Ovary (tissue), 9 donors: ENCODE data around the gene ING4. TPM values are rescaled to one million over a fixed set of nuclear protein-coding genes. Genes with fewer than 3 reads are reported as not detected.

Source experiments
- DNase-seq, 5 donors: peaks; one replicate each; pipeline ENCODE4 v3.0.0-alpha.2; 2019 to 2020
- H3K27ac ChIP-seq, 2 donors: fragments of 200-600 bp; one replicate each; pipeline versions ENCODE4 v1.5.1 to v1.8.0; 2019 to 2022
- H3K27me3 ChIP-seq: fragments of 200-600 bp; one replicate; pipeline ENCODE4 v1.8.0; 2022
- H3K36me3 ChIP-seq: fragments of 200-600 bp; sonication (generic); one replicate; pipeline ENCODE4 v1.5.1; 2019
- H3K4me1 ChIP-seq: one replicate; pipeline ENCODE4 v1.8.1; 2013; ENCODE audit warnings: mild to moderate bottlenecking, moderate library complexity; ENCODE audit not compliant: insufficient read depth
- H3K4me3 ChIP-seq: fragments of 200-600 bp; sonication (generic); one replicate; pipeline ENCODE4 v1.5.1; 2017
- H3K9me3 ChIP-seq, 2 donors: fragments of 200-600 bp in 1 of 2; sonication (generic) in 1 of 2; one replicate each; pipeline versions ENCODE4 v1.5.1 to v1.8.1; 2013 to 2019; ENCODE audit warnings: mild to moderate bottlenecking in 1 of 2, moderate library complexity in 1 of 2
- EP300 ChIP-seq: sonication (generic); formaldehyde crosslinking; IDR thresholded peaks from one replicate; pipeline ENCODE4 v1.6.1; 2017; ENCODE audit warnings: antibody characterized with exemption
- POLR2A ChIP-seq: fragments of 450-650 bp; IDR thresholded peaks from one replicate; pipeline ENCODE4 v1.6.1; 2017; ENCODE audit warnings: antibody characterized with exemption, mild to moderate bottlenecking, moderate library complexity
- WGBS, 3 donors: extraction: QIAGEN DNeasy Blood & Tissue Kit in 1 of 3; methylation state at CpG; one replicate each; pipeline versions ENCODE4 v1.1.5 to v1.1.7; 2013 to 2017; 5-methylcytosine and 5-hydroxymethylcytosine counted together
- intact Hi-C, 4 donors: fragments of 100-400 bp; cut with DNase I; formaldehyde crosslinking; loops; one replicate each; pipeline versions ENCODE4 v1.11.0 to v1.15.1; 2022 to 2023
- polyA plus RNA-seq, 2 donors: library from polyadenylated mRNA; stranded (reverse); fragments of 200-250 nt in 1 of 2; fragments of 350-450 nt in 1 of 2; fragmentation: Illumina TruSeq in 1 of 2; extraction: RNeasy Lipid Tissue Mini Kit (QIAGEN cat#74804) in 1 of 2; gene quantifications; one replicate each; pipeline ENCODE4 v1.2.3, GENCODE V29; 2013 to 2014
- total RNA-seq, 7 donors: library from RNA; depleted of rRNA in 2 of 7; stranded (reverse); fragments of >200 nt in 2 of 7; fragmentation: NEBNext Ultra II Directional in 3 of 7; extraction: Animal tissue kit (Norgen Biotek cat#: 25700) in 3 of 7; gene quantifications; one replicate each; pipeline versions ENCODE4 v1.1.0 to v1.2.4, GENCODE V29; 2016 to 2023
- TF ChIP-seq, protein P1 (sequence below), 3 donors: fragments of 450-650 bp in 2 of 3; fragments of 200-600 bp in 1 of 3; IDR thresholded peaks; one replicate each; pipeline versions ENCODE4 v1.5.1 to v1.8.0; 2016 to 2022; ENCODE audit warnings: antibody characterized with exemption in 3 of 3, mild to moderate bottlenecking in 1 of 3
- donor health status: DM: no; HTN: no; CAD: no; lungs with moderate emphysema.
- donor health status: DM: no; HTN: no; CAD: no.
- donor health status: Bipolar disorder and iron deficiency.
- donor health status: DM: yes; HTN: yes; CAD: no.
- donor health status: DM: no; HTN: no; CAD: no.
- donor health status: DM: yes; HTN: yes; CAD: no.

Gene ING4
- total and polyA plus RNA-seq, 9 donors = 26.1 to 90.0 (median 36.8) TPM

DNA sequence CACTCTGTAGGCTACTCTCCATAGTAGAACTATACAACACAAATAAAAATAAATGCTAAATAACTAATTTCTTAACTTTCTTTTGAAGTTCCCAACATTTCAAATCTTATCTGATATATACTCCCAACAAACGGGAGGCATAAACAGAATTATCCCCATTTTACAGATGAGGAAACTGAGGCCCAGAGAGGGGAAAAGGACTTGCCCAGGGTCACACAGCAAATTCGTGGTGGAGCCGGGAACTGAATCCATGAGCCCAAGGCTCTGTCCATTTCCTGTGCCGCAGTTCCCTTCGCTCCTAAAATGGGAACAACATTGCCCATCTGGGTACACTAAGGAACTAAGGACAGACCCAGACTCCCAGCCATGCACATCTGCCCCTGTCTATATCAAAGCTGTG lies 14.0 kb upstream of the ING4 start:
- Histone ChIP-seq H3K4me3 (no peak overlapping the region), H3K27ac (no peak overlapping the region), H3K27me3 (no peaks in the 10 kb centered on the region), H3K4me1 (no peaks in the 10 kb centered on the region), H3K36me3 (no peaks in the 10 kb centered on the region), H3K9me3 (no peaks in the 10 kb centered on the region)
- intact Hi-C loops = no loop called here
- TF ChIP-seq, protein P1, sequence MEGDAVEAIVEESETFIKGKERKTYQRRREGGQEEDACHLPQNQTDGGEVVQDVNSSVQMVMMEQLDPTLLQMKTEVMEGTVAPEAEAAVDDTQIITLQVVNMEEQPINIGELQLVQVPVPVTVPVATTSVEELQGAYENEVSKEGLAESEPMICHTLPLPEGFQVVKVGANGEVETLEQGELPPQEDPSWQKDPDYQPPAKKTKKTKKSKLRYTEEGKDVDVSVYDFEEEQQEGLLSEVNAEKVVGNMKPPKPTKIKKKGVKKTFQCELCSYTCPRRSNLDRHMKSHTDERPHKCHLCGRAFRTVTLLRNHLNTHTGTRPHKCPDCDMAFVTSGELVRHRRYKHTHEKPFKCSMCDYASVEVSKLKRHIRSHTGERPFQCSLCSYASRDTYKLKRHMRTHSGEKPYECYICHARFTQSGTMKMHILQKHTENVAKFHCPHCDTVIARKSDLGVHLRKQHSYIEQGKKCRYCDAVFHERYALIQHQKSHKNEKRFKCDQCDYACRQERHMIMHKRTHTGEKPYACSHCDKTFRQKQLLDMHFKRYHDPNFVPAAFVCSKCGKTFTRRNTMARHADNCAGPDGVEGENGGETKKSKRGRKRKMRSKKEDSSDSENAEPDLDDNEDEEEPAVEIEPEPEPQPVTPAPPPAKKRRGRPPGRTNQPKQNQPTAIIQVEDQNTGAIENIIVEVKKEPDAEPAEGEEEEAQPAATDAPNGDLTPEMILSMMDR (IDR thresholded peaks at IDR 0.05) = no peak
- no peak for TF ChIP-seq EP300
- TF ChIP-seq POLR2A = no peak
- no peak for DNase-seq
- 87 to 91% (median 88%) methylated on average over 5 of the region's 5 CpGs for WGBS, 3 donors

DNA sequence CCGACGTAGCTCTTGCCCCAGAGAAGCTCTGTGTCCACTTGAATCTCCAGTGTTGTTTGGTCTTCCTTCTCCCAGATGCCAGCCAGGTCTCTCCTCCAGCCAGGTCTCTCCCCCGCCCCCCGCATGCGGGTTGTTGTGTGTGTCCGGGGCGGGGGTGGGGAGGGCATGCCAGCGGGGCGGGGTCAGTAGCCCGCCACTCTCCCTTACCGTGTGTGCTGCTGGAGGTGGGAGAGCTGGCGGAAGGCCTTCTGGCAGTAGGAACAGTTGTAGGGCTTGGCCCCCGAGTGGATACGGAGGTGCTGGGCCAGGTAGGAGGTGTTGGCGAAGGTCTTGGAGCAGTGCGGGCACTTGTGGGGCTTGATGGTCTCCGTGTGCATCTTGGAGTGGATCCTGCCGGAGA lies 9.2 kb upstream of the ING4 start:
- no peak overlapping the region for H3K4me3 ChIP-seq

DNA sequence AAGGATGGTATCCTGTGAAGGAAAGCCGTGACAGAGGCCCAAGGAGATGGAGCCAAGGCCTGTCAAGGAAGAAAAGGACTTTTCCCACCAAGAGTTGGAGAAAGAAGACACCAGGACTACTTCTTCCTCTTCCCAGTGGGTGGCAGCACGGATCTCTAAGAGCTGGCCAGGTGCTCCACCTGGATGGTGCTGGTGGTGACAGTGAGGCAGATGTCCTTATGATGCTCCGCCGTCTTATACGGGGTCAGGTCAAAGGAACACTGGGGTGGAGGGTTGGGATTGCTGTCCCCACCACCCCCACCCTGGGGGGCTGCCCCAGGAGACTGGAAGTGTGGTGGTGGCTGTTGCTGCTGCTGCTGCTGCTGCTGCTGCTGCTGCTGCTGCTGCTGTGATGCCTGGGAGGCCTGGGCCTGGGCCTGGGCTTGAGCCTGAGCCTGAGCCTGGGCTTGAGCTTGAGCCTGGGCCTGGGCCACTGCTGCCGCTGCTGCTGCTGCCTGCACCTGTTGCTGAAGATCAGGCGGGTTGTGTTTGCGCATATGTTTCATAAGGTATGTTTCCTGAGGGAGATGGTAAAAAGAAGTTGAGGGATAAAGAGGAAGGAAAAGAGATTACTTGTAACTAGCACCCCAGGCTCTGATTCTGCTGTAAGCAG lies 4.8 kb upstream of the ING4 start:
- intact Hi-C loops = loop anchor here in 2 of 4 donors (2.0 to 10.0 kb wide), 2 partner anchors 21 to 53 kb away; partner anchors contain the start of gene ZNF384 (in 1 of the 2)
- WGBS, 3 donors = 68 to 71% (median 71%) methylated on average over 8 of the region's 8 CpGs
- DNase-seq = no peak
- Histone ChIP-seq H3K27me3 (no peaks in the 10 kb centered on the region), H3K36me3 (peaks cover 3% of the 10 kb centered on the region), H3K4me3 (no peak overlapping the region), H3K4me1 (peaks cover 1% of the 10 kb centered on the region), H3K9me3 (no peaks in the 10 kb centered on the region), H3K27ac (no peak overlapping the region)
- TF ChIP-seq, protein P1 (IDR thresholded peaks at IDR 0.05) = no peak
- no peak for TF ChIP-seq EP300
- TF ChIP-seq POLR2A = no peak

More for the DNA sequence above, 9.2 kb upstream of the ING4 start:
- Histone ChIP-seq H3K4me1 (no peaks in the 10 kb centered on the region), H3K27me3 (no peaks in the 10 kb centered on the region), H3K36me3 (peaks cover 3% of the 10 kb centered on the region), H3K9me3 (no peaks in the 10 kb centered on the region), H3K27ac (no peak overlapping the region)
- intact Hi-C loops = no loop called here
- TF ChIP-seq POLR2A = no peak
- TF ChIP-seq, protein P1 (IDR thresholded peaks at IDR 0.05) = no peak
- TF ChIP-seq EP300 = no peak
- 78 to 84% (median 84%) methylated on average over 18 of the region's 18 CpGs for WGBS, 3 donors
- DNase-seq = no peak

DNA sequence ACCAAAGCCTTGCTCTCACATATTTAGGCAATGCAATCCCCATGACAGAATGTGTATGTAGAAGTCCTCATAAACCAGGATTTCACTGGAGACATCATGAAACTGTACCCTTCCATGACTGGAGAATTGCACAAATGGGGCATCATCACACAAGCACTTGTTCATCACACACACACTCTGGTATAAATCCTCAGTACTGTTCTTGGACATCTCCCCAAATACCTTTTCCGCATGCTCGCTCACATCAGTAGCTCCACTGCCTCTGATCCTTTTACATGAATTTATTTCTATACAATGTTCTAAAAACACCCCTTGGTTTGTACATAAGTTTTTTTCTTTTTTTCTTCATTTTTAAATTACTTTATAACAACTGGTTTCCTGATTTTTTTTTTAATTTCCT lies 3.3 kb upstream of the ING4 start:
- DNase-seq = no peak
- TF ChIP-seq, protein P1 (IDR thresholded peaks at IDR 0.05) = no peak
- no peak for TF ChIP-seq EP300
- no peak for TF ChIP-seq POLR2A
- Histone ChIP-seq H3K27me3 (no peaks in the 10 kb centered on the region), H3K4me3 (no peak overlapping the region), H3K27ac (no peak overlapping the region), H3K36me3 (no peaks in the 10 kb centered on the region), H3K9me3 (no peaks in the 10 kb centered on the region), H3K4me1 (peaks cover 7% of the 10 kb centered on the region)
- intact Hi-C loops = loop anchor here in 1 of 4 donors (10.0 kb wide), 1 partner anchor 51 kb away; no protein-coding TSS in a partner anchor
- 93 to 99% (median 98%) methylated on average over 2 of the region's 2 CpGs for WGBS, 3 donors
